ENCODE data around the gene MPZL2. TPM values are rescaled to one million over a fixed set of nuclear protein-coding genes. Genes with fewer than 3 reads are reported as not detected.
A peak's percentile ranks its signal among the peaks of the same experiment; 100 is the strongest.

The MPZL2 gene
- total and polyA plus RNA-seq, 2 donors from 2014 or later, result 16.8 to 111 TPM

GRCh38 chr11:118283037-118283636 is 19.0 kb upstream of the MPZL2 start:
- H3K27ac ChIP-seq (ENCODE audit: low read depth in 2 of 2, low read length in 2 of 2), result no peak overlapping the region
- no peaks in the 10 kb centered on the region for H3K36me3 ChIP-seq (ENCODE audit: control insufficient read depth in 2 of 3, insufficient read depth in 3 of 3, low read length in 3 of 3)
- H3K9me3 ChIP-seq (ENCODE audit: control insufficient read depth in 2 of 3, insufficient read depth in 1 of 3, low read length in 3 of 3), result no peaks in the 10 kb centered on the region
- no peak for TF ChIP-seq CTCF (IDR thresholded peaks at IDR 0.05; ENCODE audit: borderline replicate concordance, extremely low read depth, insufficient read depth)
- no peak for FAIRE-seq
- no peaks in the 10 kb centered on the region for H3K4me1 ChIP-seq (ENCODE audit: control insufficient read depth in 2 of 3, insufficient read depth in 2 of 3, low read depth in 1 of 3, low read length in 3 of 3)
- H3K27me3 ChIP-seq (ENCODE audit: control insufficient read depth, insufficient read depth, low read length), result no peaks in the 10 kb centered on the region
- no peak for DNase-seq
- H3K4me3 ChIP-seq (ENCODE audit: low read length in 3 of 3), result no peak overlapping the region
- H3K9ac ChIP-seq (ENCODE audit: low read length in 3 of 3), result no peak overlapping the region
- intact Hi-C loops (cut with DNase I), result no loop called here

- Histone ChIP-seq H3K36me3 (ENCODE audit: control insufficient read depth in 2 of 3, insufficient read depth in 3 of 3, low read length in 3 of 3) (no peaks in the 10 kb centered on the region), H3K4me1 (ENCODE audit: control insufficient read depth in 2 of 3, insufficient read depth in 2 of 3, low read depth in 1 of 3, low read length in 3 of 3) (no peaks in the 10 kb centered on the region), H3K4me3 (ENCODE audit: low read length in 3 of 3) (no peak overlapping the region), H3K27ac (ENCODE audit: low read depth in 2 of 2, low read length in 2 of 2) (no peak overlapping the region), H3K9ac (ENCODE audit: low read length in 3 of 3) (no peak overlapping the region), H3K27me3 (ENCODE audit: control insufficient read depth, insufficient read depth, low read length) (no peaks in the 10 kb centered on the region), H3K9me3 (ENCODE audit: control insufficient read depth in 2 of 3, insufficient read depth in 1 of 3, low read length in 3 of 3) (no peaks in the 10 kb centered on the region)
- no peak for FAIRE-seq
- TF ChIP-seq CTCF (IDR thresholded peaks at IDR 0.05; ENCODE audit: borderline replicate concordance, extremely low read depth, insufficient read depth), result no peak
- intact Hi-C loops (cut with DNase I), result no loop called here
- DNase-seq, result no peak
Observed at GRCh38 chr11:118282606-118283005, 18.5 kb upstream of the MPZL2 start.

- intact Hi-C loops (cut with DNase I), result no loop called here
- Histone ChIP-seq H3K27me3 (ENCODE audit: control insufficient read depth, insufficient read depth, low read length) (no peaks in the 10 kb centered on the region), H3K9ac (ENCODE audit: low read length in 3 of 3) (no peak overlapping the region), H3K36me3 (ENCODE audit: control insufficient read depth in 2 of 3, insufficient read depth in 3 of 3, low read length in 3 of 3) (no peaks in the 10 kb centered on the region), H3K4me3 (ENCODE audit: low read length in 3 of 3) (no peak overlapping the region), H3K4me1 (ENCODE audit: control insufficient read depth in 2 of 3, insufficient read depth in 2 of 3, low read depth in 1 of 3, low read length in 3 of 3) (no peaks in the 10 kb centered on the region), H3K9me3 (ENCODE audit: control insufficient read depth in 2 of 3, insufficient read depth in 1 of 3, low read length in 3 of 3) (no peaks in the 10 kb centered on the region), H3K27ac (ENCODE audit: low read depth in 2 of 2, low read length in 2 of 2) (no peak overlapping the region)
- DNase-seq (no peak), FAIRE-seq (no peak)
- no peak for TF ChIP-seq CTCF (IDR thresholded peaks at IDR 0.05; ENCODE audit: borderline replicate concordance, extremely low read depth, insufficient read depth)
Observed at GRCh38 chr11:118281284-118281683, 17.2 kb upstream of the MPZL2 start.

GRCh38 chr11:118277312-118277711 is 13.2 kb upstream of the MPZL2 start:
- FAIRE-seq (no peak), DNase-seq (peak in 1 of 5 donors; percentile 7)
- intact Hi-C loops (cut with DNase I), result no loop called here
- H3K36me3 ChIP-seq (ENCODE audit: control insufficient read depth in 2 of 3, insufficient read depth in 3 of 3, low read length in 3 of 3), result no peaks in the 10 kb centered on the region
- H3K9ac ChIP-seq (ENCODE audit: low read length in 3 of 3), result no peak overlapping the region
- H3K27me3 ChIP-seq (ENCODE audit: control insufficient read depth, insufficient read depth, low read length), result no peaks in the 10 kb centered on the region
- no peak overlapping the region for H3K27ac ChIP-seq (ENCODE audit: low read depth in 2 of 2, low read length in 2 of 2)
- H3K4me1 ChIP-seq (ENCODE audit: control insufficient read depth in 2 of 3, insufficient read depth in 2 of 3, low read depth in 1 of 3, low read length in 3 of 3), result no peaks in the 10 kb centered on the region
- H3K4me3 ChIP-seq (ENCODE audit: low read length in 3 of 3), result no peak overlapping the region
- no peaks in the 10 kb centered on the region for H3K9me3 ChIP-seq (ENCODE audit: control insufficient read depth in 2 of 3, insufficient read depth in 1 of 3, low read length in 3 of 3)
- TF ChIP-seq CTCF (IDR thresholded peaks at IDR 0.05; ENCODE audit: borderline replicate concordance, extremely low read depth, insufficient read depth), result no peak

All from kidney (tissue), 14 donors.